Measurements from ENCODE around the gene POLR3E.
"Not testable (repeated sequence)": the region's sequence is repeated elsewhere in the genome, so short reads cannot be mapped to it uniquely, and the experiment has no call there.

Gene POLR3E

DNA sequence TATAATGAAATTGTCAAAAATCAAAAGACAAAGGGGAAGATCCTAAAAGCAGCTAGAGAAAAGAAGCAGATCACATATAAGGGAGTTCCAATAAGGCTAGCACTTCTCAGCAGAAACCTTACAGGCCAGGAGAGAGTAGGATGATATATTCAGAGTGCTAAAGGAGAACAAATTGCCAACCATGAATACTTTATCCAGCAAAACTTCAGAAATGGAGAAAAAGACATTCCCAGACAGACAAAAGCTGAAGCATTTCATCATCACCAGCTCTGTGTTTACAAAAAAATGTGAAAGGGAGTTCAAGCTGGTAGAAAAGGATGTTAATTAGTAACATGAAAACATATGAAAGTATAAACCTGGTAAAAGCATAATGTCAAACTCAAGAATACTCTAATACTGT is 39.8 kb downstream of the POLR3E start:
- DNase-seq = no peak

DNA sequence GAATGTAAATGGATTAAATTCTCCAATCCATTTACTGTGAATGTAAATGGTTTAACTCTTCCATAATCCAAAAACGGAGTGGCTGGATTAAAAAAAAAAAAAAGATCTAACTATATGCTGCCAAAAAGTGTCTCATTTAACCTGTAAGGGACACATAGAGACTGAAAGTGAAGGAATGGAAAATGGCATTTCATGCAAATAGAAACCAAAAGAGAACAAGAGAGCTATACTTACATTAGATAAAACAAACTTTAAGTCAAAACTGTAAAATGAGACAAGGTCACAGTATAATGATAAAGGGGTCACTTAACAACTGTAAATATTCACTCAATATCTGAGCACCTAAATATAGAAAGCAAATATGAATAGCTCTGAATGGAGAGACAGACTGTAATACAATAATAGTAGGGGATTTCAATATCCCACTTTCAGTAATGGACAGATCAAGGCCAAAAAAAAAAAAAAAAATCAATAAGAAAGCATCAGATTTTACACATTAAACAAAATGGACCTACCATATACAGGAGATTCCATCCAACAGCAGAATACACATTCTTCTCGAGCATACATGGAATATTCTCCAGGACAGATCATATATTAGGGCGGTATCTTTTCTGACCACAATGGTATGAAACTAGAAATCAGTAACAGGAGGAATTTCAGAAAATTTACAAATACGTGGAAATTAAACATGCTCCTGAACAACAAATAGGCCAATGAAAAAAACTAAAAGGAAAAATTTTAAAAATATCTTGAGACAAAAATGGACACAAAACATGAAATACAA is 40.8 kb downstream of the POLR3E start:
- DNase-seq = no peak

DNA sequence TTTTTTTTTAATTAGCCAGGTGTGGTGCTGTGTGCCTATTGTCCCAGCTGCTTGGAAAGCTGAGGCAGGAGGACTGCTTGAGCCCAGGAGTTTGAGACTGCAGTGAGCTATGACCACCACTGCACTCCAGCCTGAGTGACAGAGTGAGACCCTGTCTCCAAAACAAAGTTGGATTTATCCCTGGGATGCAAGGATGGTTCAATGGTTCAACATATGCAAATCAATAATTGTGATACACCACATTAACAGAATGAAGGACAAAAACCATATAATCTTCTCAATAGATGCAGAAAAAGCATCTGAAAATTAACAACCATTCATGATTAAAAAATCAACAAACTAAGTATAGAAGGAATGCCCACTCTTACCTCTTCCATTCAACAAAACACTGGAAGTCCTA is 43.7 kb downstream of the POLR3E start:
- DNase-seq = no peak

DNA sequence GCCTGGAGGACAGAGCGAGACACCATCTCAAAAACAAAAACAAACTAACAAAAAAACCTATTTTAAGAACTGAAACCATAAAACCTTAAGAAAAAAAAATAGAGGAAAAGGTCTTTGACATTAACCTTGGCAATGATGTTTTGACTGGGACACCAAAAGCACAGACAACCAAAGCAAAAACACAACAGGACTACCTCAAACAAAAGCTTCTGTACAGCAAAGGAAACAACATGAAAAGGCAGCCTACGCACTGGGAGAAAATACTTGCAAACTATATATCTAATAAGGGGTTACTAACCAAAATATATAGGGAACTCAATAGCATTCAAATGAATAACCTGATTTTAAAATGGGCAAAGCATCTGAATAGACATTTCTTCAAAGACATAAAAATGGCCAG is 44.9 kb downstream of the POLR3E start:
- no peak for DNase-seq

DNA sequence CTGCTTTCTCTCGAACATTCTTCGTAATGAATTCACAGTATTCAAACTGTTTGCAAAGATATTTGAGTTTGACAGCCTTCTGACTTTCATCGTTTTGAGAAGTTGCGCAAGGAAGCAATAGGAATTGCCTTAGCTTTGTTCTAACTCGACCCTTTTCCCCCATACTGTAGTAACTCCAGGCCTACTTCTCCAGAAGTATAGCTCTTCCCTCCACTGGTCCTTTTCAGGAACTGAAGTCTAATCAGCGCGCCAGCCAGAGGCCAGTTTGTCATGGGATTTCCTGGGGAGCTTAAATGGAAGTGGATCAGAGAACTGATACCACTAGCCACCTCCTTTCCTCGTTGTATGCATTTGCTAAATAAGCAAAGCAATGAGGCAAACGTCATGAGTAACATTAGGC is 49.3 kb downstream of the POLR3E start:
- DNase-seq = no peak

DNA sequence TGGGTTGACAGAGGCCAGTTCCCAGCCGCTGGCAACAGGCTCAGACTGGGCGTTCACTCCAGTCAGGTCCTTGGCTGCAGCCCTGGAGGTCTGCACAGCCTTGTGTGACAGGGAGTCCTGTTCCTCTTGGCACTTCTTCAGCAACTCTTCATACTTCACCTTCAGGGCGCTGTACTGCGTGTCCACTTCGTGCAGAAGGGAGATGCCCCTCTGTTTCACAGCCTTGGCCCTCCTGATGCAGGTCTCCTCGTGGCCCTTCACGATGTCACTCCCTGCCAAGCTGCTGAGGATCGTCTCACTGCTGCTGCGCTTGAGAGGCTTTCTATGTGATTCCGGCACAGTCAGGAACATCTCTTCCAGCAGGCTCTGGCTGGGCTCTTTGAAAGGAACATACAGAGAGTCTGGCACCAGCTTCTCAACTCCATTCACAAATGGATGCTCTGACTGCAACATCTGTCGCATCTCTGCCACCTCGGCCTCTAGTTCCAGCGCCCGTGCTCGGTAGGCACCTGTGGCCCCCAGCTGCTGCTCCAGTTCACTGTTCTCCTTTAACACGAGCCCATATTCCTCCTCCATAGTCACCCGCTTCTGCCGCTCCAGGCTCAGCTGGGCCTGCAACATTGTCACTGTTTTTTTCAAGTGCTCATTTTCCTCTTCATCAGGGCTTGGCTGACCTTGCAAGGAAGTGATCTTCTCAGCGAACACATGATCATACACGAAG is 50.1 kb downstream of the POLR3E start:
- DNase-seq = no peak

DNA sequence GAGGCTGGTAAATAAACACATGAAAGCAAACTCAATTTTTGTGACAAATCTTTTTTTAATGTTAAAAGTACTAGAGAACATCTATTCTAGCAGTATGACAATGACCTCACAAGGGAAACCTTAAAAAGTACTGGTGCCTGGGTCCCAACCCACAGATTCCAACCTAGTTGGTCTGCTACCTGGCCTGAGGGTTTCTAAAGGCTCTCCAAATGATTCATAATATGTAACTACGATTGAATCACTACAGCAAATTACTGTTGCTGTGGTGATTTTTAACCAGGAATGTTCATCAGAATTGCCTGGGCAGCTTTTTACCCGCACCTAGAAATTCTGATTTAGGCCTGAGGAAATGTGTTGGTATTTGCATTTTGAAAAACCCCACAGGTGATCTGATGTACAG is 51.1 kb downstream of the POLR3E start:
- DNase-seq = no peak

DNA sequence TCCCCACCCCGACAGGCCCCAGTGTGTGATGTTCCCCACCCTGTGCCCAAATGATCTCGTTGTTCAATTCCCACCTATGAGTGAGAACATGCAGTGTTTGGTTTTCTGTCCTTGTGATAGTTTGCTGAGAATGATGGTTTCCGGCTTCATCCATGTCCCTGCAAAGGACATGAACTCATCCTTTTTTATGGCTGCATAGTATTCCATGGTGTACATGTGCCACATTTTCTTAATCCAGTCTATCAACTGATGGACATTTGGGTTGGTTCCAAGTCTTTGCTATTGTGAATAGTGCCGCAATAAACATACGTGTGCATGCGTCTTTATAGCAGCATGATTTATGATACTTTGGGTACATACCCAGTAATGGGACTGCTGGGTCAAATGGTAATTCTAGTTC is 53.8 kb downstream of the POLR3E start:
- not testable (repeated sequence) for DNase-seq

DNA sequence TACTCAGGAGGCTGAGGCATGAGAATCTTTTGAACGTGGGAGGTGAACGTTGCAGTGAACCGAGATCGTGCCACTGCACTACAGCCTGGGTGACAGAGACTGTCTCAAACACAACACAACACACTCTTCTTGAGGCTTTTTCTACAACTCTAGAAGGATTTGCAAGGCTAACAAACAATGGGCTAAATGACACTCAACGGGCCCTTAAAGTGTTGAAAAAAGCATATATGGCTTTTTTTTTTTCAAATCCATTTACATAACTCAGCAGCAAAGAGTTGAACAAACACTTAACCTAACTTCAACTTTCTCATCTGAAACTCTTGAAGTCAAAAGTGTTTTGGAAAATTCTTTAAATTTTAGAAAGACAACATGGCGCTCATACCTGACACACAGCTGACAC is 54.9 kb downstream of the POLR3E start:
- DNase-seq = no peak

DNA sequence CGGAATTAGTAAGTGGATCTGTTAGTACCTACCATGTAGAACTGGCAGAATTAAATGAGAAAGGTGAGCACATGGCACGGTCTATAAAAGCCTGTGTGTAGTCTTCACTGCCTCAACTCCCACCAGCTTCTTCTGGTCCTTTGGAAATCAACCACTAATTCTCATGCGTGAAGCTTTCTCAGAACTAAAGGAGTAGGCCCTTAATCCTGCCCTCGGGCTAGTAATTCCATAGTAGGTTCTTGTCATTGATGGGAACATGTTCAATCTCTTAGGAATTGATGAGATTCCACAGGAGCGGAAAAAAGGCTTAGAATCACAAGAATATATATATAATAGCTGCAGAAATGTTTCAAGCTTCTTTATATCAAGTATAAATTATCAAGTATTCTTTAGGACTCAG is 55.5 kb downstream of the POLR3E start:
- no peak for DNase-seq

DNA sequence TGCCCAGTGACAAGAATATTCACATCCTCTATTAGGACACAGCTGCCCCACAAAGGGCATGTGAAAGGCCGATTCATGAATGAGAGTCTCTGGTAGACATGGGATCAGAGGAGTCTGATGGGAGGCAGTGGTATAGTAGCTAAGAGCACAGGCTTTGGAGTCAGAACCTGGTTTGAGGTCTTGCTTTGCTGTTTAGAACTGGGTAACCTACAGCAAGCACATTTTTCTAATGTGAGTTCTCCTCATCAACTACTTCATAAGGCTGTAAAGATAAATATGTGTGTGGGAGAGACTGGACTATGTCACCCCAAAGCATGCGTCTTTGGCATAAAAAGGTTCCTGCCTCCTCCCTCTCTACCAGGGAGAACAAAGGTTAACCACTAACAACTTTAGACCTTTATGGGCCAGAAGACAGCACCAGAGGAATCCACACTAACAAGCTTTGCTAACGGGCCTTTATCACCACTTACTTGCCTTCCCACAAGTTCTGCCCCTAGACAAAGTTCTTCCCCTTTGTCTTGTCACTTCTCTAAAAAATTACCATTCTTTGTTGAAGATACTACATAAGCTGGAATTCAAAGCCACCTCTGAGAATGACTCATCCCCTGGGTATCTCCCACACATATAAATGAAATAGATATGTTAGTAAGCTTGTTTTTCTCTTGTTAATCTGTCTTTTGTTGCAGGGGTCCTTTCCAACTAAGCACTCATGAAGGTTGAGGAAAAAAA is 56.1 kb downstream of the POLR3E start:
- no peak for DNase-seq

DNA sequence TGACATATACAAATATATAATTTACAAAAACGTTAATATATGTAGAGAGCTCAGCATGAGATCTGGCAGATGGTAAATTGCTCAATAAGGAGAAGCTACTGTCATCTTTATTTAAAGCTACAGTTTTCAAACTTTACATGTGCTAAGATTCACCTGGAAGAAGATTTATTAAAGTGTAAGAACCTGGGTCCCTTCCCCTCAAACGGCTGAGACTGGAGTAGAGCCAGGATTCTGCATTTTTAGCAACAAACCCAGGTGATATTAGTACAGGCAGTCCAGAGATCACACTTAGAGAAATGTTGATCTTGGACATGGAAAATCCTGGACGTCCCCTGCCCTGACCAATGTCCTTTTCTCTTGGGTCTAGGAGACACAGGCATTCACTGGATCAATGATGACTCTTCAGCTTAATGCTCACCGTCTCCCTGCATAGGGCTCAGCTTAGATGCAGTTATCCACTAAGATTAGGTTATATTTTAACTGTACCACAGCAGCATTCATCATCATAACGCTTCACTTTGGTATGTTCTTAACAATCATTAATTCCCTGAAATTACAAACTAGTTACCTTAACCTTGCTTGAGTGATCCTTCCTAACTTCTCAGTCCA is 56.8 kb downstream of the POLR3E start:
- DNase-seq = no peak

DNA sequence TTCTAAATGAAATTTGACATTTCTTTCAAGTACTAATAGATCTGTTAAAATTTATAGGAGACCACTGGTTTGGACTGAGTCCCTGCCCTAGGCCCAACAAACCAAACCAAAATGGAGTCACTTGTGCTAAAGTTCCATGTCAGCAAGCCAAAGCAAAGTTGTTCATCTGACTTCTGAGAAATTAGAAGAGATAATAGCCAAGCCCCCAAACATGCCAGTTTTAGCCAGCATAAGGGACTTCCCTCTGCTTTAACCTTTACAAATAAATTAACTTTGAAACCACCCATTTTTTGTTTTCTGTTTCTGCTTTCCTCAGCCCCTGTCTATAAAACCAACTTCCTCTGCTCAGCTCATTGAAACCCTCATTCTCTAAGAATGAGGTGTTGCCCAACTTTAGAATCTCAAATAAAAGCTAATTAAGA is 58.3 kb downstream of the POLR3E start:
- no peak for DNase-seq

DNA sequence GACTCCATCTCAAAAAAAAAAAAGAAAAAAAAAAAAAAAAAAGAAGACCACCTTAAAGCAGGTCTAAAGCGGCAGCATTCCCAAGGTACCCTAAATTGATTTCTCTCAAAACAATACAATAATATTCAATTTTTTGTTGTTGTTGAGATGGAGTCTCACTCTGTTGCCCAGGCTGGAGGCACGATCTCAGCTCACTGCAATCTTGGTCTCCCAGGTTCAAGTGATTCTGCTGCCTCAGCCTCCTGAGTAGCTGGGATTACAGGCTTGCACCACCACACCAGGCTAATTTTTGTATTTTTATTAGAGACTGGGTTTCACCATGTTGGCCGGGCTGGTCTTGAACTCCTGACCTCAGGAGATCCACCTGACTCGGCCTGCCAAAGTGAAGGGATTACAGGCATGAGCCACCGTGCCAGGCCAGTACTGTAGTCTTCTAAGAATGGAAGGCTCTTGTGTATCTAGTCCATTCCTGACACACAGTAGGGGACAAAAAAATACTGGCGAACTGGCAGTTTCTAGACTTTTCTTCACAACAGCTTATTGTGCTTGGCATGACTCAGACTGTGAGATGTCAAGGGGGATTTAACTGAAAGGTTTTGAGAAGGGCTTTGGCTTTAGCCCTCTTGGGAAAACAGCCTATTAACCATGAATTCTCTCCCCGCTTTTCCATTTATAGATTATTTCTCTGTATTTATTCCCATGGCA is 59.9 kb downstream of the POLR3E start:
- DNase-seq = no peak

DNA sequence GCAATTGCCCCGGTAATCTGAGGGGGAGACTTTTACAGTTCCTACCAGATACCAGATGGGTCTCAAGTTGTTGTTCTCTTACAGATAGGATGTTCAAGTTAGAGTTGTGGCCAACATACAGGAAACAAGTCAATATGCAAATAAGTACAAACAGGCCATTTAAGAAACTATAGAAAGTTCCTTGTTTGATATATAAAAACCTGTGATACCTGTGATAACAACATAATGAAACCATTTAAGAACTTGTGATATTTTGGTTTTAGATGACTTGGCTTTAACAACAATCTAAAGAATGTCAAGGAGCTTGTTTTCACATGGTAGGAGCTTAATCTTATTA is 60.4 kb downstream of the POLR3E start:
- no peak for DNase-seq

DNA sequence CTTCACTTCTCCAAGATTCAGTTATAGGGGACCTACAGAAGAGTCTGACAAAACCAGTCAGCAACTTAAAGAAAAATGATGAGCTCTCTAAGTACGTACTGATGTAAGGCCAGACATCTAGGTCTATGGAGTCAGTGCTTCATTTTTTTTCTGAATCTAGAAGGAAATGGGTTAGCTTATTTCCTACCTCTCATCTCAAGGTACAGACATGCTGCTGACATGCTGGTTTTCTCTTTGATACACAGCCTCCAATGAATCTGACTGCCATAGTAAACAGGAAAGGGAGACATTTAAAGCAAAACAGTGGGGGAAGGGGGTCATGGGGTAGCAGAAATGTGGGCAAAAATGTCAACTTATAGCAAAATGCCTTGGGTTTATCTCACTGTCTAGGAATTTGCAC is 60.8 kb downstream of the POLR3E start:
- no peak for DNase-seq

DNA sequence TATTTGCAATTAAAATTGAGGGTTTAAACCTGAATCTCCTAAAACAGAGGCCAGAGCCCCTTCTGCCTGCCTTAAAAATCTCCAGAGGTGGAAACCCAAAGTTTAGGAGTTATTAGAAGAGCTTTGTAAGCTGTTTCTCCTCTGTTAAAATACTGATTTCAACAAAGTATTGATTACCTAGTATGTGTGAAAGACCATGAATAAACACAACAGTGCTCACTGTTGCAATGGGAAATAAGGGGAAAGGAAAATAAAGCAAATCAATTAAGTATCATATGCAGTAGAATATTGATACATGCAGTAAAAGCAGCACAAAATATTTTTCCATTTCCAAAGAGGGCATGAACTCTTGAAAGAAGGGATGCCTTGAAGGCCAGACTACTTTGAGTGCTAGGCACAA is 62.5 kb downstream of the POLR3E start:
- DNase-seq = no peak

DNA sequence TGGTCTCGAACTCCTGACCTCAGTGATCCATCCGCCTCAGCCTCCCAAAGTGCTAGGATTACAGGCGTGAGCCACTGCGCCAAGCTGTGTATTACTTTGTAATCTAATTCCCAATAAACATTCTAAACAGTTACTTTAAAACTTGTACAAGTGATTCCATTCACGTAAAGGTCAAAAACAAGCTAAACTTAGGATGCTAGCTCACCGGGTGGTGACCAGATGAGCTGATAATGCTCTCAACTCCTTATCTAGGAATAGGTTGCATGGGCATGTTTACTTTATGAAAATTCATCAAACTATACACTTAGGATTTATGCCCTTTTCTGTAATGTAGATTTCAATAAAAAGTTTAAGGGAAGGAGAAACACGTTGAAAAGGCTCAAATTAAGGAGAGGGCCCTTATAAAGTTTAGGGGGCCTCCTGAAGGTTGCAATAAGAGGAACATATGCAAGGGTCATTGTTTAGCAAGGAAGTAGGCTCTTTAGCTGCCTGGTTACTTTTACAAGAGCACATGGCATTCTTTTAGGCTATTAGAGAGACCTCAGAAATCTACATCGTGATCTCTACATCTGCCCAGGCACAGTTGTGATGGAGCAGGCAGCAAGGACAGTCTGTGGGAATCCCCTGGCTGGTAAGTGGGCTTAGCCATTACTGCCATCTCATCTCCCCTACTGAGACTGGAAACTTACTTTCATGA is 63.9 kb downstream of the POLR3E start:
- no peak for DNase-seq

DNA sequence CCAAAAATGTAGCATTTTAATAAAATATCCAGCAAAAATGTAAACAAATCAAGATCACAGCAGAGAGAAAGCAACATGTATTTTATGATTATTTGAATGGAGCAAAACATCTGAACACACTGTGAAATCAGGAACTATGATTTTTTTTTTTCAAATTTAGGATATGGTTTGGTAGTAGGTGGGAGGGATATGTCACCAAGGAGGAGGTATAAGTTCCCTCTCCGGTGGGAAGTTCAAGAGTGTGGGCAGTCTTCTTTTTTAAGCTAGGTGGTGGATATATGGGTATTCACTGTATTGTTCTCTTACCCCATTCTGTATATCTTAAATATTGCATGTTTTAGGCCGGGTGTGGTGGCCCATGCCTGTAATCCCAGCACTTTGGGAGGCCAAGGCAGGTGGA is 67.0 kb downstream of the POLR3E start:
- DNase-seq = no peak

DNA sequence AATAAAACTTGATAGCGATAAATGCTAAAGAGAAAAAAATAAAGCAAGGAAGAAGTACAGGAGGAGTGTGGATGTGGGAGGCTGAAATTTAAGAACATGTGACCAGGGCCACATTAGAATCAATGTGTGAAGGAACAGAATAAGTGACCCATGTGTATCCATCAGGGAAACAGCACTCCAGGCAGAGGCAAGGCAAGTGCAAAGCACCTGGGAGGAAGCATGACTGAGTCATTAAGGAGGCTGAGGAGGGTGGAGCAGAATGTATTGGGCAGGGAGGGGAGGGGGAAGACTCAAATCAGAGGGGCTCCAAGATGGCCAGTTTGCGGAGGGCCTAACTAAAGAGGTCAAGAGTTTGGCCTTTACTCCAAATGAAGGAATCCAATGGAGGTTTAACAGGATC is 69.2 kb downstream of the POLR3E start:
- no peak for DNase-seq

DNA sequence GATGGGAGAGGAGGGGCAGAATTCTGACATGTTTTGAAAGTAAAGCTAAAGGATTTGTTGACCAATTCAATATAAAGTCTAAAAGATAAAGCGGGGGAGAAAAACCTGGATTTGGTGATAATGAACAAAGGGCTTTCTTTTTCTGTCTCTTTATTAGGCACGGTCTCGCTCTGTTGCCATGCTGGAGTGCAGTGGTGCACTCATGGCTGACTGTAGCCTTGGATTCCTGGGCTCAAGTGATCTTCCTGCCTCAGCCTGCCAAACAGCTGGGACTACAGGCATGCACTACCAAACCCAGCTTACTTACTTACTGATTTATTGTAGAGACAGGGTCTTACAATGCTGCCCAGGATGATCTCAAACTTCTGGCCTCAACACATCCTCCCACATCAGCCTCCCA is 69.7 kb downstream of the POLR3E start:
- DNase-seq = no peak

DNA sequence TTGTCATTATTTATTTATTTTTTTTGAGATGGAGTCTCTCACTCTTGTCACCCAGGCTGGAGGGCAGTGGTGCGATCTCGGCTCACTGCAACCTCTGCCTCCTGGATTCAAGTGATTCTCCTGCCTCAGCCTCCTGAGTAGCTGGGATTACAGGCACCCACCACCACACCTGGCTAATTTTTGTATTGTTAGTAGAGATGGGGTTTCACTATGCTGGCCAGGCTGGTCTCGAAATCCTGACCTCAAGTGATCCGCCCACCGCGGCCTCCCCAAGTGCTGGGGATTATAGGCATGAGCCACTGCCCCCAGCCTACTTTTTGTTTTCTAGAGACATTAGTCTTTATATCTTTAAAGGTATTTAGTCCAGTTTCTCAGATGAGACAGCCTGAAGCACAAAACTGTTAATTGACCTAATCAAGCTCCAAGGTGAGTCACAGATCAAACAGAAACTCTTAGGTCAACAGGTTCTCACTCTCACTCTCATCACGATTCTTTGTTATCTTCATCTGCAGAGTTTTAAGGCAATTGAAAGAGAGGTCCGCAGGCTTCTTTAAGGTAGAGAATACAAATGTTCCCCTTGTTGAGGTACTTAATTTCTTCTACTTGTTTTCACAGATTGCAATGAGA is 71.1 kb downstream of the POLR3E start:
- DNase-seq = not testable (repeated sequence)

All from NCI-H2081 treated with DMSO at 0.1 percent for 48 hours (cell line).